Osteocyte (in vitro differentiated cells): ENCODE data around the gene FGR. TPM values are rescaled to one million over a fixed set of nuclear protein-coding genes. Genes with fewer than 3 reads are reported as not detected.

Experiments used
- DNase-seq: peaks from one replicate; pipeline ENCODE4 v3.0.0; 2021; ENCODE audit warnings: mixed read lengths; ENCODE audit not compliant: unreplicated experiment; ENCODE audit errors: extremely low spot score
- H3K27ac Mint-ChIP-seq: one replicate; pipeline ENCODE4 v1.8.0; 2021; ENCODE audit warnings: mild to moderate bottlenecking, mixed read lengths; ENCODE audit not compliant: unreplicated experiment
- H3K27me3 Mint-ChIP-seq: one replicate; pipeline ENCODE4 v1.8.0; 2021; ENCODE audit warnings: mixed read lengths; ENCODE audit not compliant: unreplicated experiment
- H3K36me3 Mint-ChIP-seq: one replicate; pipeline ENCODE4 v1.8.0; 2021; ENCODE audit warnings: mixed read lengths; ENCODE audit not compliant: unreplicated experiment
- H3K4me1 Mint-ChIP-seq: one replicate; pipeline ENCODE4 v1.8.0; 2021; ENCODE audit warnings: mixed read lengths; ENCODE audit not compliant: unreplicated experiment
- H3K4me3 Mint-ChIP-seq: one replicate; pipeline ENCODE4 v1.8.0; 2021; ENCODE audit warnings: mild to moderate bottlenecking, moderate library complexity, mixed read lengths; ENCODE audit not compliant: unreplicated experiment
- H3K9me3 Mint-ChIP-seq: one replicate; pipeline ENCODE4 v1.8.0; 2021; ENCODE audit warnings: mixed read lengths; ENCODE audit not compliant: unreplicated experiment
- CTCF ChIP-seq: fragments of 200-600 bp; sonication (generic); IDR thresholded peaks from 2 replicates; pipeline ENCODE4 v1.5.0; 2021; ENCODE audit warnings: antibody characterized with exemption, mild to moderate bottlenecking, moderate library complexity
- total RNA-seq: library from RNA; stranded (reverse); gene quantifications from 2 replicates; pipeline ENCODE4 v1.2.1, GENCODE V29; 2021

Gene FGR
- total RNA-seq, 1 donor from 2014 or later, result not detected

GRCh38 chr1:27659497-27660299, 24.7 kb upstream of the FGR start:
- DNase-seq, result peak; percentile 93
- no peaks in the 10 kb centered on the region for H3K36me3 Mint-ChIP-seq
- H3K9me3 Mint-ChIP-seq, result no peaks in the 10 kb centered on the region
- peak overlapping the region; percentile 73 for H3K4me3 Mint-ChIP-seq
- TF ChIP-seq CTCF, result no peak
- no peaks in the 10 kb centered on the region for H3K27me3 Mint-ChIP-seq
- H3K4me1 Mint-ChIP-seq, result peaks cover 40% of the 10 kb centered on the region
- H3K27ac Mint-ChIP-seq, result peak overlapping the region; percentile 86

- Mint-ChIP-seq H3K36me3 (no peaks in the 10 kb centered on the region), H3K4me3 (peak overlapping the region; percentile 73), H3K4me1 (peaks cover 40% of the 10 kb centered on the region), H3K27ac (peak overlapping the region; percentile 86), H3K27me3 (no peaks in the 10 kb centered on the region), H3K9me3 (no peaks in the 10 kb centered on the region)
- TF ChIP-seq CTCF, result no peak
- no peak for DNase-seq
Measured at GRCh38 chr1:27658951-27659496, 24.0 kb upstream of the FGR start.

GRCh38 chr1:27656157-27656893, 21.3 kb upstream of the FGR start:
- Mint-ChIP-seq H3K4me3 (no peak overlapping the region), H3K9me3 (no peaks in the 10 kb centered on the region), H3K27ac (no peak overlapping the region), H3K4me1 (peaks cover 31% of the 10 kb centered on the region), H3K36me3 (no peaks in the 10 kb centered on the region), H3K27me3 (no peaks in the 10 kb centered on the region)
- TF ChIP-seq CTCF, result no peak
- no peak for DNase-seq

- TF ChIP-seq CTCF, result no peak
- Mint-ChIP-seq H3K27ac (peak overlapping the region; percentile 40), H3K36me3 (no peaks in the 10 kb centered on the region), H3K9me3 (no peaks in the 10 kb centered on the region), H3K4me1 (peaks cover 37% of the 10 kb centered on the region), H3K27me3 (no peaks in the 10 kb centered on the region), H3K4me3 (no peak overlapping the region)
- DNase-seq, result no peak
Measured at GRCh38 chr1:27655151-27655937, 20.4 kb upstream of the FGR start.
